ENCODE results near the gene PKD1. TPM values are rescaled to one million over a fixed set of nuclear protein-coding genes. Genes with fewer than 3 reads are reported as not detected.

Gene PKD1
- 212 TPM for polyA plus RNA-seq (2013, experiment 1 of 2; ENCODE audit: insufficient read length)
- polyA plus RNA-seq (2013, experiment 2 of 2; ENCODE audit: insufficient read length), result 199 TPM

DNA sequence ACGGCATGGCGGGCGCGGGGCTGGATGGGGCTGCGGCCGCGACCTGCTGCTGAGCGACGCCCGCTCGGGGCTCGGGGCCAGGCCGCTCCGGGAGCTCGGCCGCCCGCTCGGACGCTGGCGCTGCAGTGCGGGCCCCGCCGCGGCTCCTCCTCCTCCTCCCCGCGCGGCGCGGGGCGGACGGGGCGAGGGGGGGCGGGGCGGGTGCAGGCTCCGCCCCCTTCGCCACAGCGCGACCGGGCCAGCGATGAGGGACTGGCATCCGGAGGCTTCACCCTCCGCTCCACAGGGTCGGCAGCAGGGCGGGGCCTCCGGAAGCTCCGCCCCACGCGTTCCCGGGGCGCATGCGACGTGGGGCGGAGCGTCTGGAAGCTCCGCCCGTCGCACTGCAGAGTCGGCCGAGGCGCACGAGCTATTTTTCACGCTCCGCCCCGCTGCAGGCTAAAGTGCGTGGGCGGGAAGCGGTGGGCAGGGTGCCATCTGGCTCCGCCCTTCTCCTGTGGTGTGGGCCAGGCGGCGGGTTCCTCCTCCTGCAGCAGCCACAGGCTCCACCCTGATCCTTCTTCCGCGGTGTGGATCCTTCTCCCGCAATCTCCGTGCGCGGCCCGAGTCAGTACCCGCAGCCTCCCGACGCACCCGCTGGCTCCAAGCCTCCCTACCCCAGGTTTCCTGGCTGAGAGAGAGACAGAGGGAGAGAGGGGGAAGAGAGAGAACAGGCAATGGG is at the start of gene PKD1:
Gene PKD1, minus strand, starts transcription at position 129 of the 721 bp plus-strand sequence. CDS start 209 bp downstream, outside the sequence.
- peak; percentile 94 for DNase-seq

DNA sequence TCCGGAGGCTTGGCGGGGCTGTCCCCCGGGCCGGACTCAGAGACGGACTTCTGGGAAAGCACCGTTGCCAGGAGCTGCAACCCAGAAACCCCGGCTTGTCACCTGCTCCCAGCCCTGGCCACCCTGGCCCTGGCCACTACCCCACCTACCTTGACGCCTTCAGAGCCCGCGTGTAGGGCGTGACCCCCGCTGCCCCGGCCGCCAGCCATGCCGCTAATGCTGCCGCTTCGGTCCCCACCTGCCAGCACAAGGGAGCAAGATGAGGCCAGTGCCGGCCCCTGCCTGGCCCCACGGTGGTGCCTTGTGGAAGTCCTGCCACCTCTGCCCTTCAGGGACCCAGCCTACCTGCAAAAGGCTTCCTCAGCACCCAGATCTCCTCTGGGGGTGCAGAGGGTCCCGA is 49.3 kb upstream of the PKD1 start:
- no peak for DNase-seq

DNA sequence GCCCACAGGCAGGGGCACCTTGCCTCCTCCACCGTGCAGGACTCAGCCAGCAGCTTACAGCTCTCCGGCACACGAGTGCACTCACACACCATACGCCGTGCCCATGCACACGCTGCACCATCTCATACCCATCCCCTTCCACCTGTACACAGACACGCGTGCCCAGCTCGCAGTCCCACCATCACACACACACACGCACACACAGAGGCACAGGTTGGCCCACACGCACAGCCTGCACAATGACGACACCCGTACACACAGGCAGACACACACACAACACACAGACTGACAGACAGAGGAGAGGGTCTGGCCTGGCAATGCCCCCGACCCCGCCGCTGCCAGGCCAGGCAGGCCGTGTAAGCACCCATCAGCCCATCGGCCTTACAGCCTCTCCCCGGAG is 48.6 kb upstream of the PKD1 start:
- no peak for DNase-seq

DNA sequence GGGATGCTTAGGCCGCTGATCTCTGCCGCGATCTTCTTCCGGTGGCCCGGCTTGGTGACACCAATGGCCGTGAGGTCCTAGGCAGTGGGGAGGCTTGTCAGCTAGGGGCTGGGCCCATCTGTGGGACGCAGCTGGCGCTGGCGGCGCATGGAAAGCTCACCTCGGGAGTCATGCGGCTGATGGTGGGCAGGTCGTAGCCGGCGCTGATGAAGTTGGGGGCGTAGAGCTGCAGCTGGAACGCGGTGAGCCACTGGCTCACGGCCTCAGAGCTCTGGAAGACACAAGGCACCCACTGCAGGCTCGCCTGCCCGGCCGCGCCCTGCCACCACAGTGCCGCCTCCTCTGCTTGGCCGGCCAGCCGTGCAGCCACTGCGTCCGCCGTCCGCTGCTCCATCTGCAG is 48.0 kb upstream of the PKD1 start:
- DNase-seq, result no peak

DNA sequence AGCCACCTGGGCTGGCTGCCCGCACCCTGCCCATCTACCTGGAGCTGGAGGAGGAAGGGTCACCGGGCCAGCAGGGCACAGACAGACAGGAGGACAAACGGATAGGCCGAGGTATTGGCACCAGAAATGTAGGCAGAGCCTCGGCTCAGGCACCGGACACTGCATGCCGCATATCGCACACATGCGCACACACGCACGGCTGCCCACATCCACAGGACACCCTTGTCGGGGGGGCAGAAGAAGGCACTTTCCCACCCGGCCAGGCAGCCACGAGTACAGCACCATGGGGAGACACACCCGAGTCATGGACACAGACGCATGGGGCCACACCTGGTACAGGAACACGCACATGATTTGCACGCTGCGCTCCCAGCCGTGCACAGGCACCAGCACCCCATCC is 46.3 kb upstream of the PKD1 start:
- no peak for DNase-seq

DNA sequence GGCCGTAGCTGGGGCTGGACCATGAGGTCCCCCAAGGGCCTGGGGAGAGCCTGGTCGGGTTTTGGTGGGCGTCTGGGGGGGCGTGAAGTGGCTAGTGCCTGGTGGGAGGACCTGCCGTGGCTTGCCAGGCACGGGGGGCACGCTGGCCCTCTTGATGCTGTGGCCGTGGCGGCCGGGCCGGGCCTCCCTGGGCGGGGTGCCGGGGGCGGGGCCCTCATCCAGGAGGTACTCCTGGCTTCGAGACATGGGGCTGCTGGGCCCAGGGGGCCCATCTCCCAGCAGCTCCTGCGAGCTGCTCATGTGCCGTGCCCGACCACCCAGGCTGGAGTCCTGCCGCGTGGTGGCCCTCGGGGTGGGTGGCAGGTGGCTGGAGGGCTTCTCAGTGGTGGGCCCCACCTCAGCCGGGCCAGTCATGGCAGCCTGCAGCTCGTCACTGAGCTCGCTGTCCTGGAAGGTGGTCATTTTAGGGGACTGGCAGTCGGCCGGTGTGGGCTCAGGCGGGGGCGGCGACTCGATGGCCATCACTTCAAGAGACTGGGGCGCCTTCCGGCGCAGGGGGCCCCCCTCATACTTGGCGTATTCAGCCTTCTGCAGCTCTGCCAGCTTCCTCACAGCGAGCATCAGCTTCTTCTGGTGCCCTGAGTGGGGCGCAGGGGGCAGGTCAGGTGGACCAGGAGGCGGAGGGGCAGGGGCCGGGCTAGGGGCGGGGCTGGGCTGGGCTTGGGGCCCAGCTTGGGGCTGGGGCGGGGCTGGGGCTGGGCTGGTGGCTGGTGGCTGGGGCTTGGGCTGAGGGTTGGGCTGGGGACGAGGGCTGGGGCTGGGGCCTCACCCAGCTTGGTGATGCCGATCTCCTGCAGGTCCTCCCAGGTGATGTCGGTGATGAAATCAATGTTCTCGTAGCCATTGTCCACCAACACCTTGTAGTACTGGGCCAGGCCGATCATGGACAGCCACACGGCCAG is 45.5 kb upstream of the PKD1 start:
- DNase-seq, result no peak

DNA sequence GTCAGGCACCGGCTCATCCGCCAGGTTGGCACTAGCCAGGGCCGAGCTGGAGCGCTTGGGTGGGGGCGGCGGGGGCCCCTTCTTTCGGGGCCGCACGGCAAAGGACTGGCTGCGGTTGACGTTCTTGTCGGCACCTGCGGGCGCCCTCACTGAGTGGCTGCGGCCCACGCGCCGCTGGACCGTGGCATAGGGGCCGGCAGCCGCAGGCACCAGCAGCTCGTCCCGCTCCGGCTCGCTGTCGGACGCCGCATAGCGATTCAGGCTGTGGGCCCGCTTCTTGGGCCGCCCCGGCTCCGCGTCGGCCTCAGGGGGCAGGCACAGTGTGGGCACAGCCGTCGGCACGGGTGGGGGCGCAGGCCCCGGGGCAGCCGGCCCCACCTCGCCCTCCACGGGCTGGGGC is 44.8 kb upstream of the PKD1 start:
- no peak for DNase-seq

DNA sequence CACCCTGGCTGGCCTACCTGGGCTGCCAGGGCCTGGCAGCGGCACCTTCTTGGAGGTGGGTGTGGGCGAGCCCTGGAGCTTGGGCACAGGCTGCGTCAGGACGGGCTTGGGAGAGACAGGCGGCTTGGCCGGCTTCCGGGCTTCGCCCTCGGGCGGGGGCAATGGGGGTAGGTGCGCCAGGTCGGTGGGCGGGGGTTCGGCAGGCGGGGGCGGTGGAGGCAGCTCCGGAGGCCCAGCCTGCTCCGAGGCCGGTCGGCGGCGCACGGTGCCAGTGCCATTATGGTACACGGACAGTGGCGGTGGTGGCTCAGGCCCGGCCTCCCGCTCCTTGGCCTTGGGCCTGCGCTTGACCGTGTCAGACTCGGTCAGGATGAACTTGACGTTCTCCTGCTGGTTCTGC is 43.9 kb upstream of the PKD1 start:
- DNase-seq, result no peak

DNA sequence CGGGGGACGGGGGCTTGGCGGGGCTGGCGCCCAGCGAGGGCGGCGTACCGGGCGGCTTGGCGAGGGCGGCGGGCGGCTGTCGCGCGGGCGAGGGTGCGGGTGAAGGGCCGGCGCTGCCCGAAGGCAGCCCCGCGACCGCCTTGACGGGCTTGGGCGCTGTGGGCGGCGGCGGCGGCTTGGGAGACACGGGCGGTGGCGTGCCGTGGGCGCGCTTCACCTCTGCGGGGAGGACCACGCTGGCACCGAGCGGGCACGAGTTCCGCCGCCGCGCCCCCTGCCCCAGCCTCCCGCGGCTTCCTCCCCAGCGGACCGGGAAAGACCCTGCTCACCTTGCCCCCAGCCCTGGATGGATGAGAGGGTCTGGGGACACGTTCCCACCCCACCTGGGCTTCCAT is 43.4 kb upstream of the PKD1 start:
- no peak for DNase-seq

DNA sequence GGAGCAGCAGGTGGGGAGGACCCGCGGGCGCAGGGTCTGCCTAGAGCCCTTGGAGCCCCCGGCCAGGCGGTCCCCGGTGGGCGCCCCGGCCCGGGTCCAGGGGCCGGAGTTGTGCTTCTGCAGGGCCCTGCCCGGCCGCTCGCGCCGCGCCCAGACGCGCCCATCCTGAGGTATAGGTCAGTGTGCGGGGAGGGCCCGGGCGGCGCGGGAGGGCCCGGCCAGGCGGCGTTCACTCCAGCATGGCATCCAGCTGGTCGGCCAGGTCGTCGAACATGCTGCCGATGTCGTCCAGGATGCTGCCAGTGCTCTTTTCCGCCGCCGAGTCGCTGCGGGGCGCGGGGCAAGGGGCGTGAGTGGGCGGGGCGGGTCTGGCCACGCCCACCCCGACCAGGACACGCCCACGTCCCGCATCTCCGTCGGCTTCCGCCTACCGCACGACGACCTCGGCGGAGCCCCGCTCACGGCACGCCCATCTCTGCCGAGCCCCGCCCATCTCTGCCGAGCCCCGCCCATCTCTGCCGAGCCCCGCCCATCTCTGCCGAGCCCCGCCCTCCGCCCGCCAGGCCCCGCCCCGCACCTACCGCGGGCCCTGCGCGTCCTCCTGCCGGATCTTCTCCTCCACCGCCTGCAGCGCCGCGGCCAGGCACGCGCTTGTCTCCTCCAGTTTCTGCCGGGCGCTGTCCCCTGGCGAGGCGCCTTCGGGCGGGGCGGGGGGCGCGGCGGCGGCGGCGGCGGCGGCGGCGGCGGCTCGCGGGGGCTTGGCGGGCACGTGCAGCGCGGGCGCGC is 42.8 kb upstream of the PKD1 start:
- DNase-seq, result peak; percentile 59

DNA sequence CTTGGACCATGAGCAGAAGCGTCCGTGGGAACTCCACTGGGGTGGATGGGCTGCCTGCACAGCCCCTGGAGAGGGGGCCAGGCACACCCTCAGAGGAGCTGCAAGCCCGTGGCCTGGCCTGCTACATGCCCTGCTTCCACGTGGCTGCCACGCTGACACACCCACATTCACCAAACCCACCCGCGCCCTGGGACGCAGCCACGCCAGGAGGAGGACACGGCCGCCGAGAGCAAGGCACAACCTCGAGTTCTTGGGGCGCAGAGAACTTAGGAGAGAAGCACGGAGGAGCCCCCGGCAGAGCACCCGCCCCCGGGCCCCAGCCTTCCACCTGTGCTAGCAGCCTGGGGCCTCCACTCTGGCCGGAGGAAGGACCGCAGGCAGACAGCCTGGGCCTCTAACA is 41.9 kb upstream of the PKD1 start:
- DNase-seq, result no peak

DNA sequence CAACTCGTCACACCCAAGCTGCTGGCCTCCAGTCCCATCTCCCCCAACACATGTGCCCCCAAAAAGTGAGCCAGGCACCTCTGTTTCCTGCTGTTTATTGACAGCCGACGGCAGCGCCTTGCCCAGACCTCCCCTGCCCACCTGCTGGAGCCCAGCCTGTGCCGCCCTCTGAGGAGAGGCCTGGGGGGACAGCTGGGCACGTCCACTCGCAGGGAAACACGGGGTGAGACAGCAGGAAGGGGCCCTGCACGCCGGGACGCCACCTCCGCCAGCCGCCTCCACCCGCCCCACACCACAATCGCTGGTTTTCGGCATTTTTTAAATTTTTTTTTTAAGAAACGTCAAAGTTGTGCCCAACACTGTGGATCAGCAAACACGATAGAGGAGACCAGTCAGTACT is 41.4 kb upstream of the PKD1 start:
- no peak for DNase-seq

DNA sequence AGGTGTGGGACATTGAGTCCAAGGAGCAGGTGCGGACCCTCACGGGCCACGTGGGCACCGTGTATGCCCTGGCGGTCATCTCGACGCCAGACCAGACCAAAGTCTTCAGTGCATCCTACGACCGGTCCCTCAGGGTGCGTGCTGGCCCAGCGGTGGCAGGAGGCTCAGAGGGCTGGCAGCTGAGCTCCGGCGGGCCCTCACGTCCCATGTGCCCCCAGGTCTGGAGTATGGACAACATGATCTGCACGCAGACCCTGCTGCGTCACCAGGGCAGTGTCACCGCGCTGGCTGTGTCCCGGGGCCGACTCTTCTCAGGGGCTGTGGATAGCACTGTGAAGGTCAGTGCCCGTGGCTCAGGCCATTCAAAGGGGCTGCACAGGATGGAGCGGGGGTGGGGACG is 40.3 kb upstream of the PKD1 start:
- DNase-seq, result no peak

DNA sequence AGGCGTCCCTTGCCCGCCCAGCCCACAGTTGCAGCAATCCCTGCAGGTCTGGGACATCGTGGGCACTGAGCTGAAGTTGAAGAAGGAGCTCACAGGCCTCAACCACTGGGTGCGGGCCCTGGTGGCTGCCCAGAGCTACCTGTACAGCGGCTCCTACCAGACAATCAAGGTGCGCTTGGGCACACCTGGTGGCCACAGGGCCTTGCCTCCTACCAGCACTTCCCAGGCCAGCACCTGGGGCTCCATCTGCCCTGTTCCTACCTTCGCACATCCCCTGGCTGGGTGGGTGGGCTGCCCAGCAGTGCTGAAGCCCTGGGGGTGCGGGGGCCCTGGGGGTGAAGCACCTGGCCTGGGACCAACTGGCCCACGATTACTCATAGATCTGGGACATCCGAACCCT is 39.8 kb upstream of the PKD1 start:
- DNase-seq, result no peak

DNA sequence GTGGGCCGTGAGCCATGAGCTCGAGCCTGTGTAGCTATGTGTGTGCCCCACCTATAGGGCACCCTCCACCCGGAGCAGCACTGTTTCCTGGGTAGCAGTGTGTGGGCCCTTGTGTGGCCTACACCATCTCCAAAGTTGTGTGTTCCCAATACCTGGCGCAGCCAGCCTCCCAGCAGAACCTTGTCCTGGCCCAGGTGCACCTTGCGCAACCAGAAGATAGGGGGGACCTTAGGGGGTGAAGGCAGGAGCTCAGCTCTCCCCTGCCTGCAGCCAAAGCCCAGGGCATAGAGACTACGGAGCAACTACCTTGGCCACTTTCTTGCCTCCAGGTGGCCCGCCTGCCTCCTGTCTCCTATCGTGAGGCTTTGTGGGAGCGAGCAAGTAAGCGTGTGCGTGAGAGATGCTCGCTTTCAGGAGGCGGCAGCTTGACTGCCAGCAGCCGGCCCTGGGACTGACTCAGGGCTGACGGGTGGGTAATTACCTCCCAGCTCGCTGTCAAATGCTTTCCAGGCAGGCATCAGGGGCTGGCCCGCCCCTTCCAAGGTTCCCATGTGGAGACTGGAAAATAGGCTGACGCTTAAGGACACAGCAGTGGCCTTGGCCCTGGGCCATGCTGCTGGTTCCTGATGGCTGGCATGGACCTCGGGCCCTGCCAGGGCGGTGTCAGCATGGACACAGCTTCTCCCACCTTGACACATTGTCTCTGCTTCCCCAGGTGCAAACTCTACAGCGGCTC is 38.9 kb upstream of the PKD1 start:
- no peak for DNase-seq

DNA sequence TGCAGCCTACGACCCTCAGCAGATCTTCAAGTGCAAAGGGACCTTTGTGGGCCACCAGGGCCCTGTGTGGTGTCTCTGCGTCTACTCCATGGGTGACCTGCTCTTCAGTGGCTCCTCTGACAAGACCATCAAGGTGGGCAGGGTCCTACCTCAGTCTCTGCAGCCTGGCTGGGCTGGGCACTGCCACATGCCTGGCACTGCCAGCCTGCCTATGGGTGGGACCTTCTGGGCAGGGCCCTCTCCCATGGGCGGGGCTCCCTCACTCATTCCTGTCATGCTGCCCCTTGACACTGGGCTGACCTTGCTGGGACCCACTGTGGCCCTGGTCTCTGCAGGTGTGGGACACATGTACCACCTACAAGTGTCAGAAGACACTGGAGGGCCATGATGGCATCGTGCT is 38.2 kb upstream of the PKD1 start:
- DNase-seq, result no peak

DNA sequence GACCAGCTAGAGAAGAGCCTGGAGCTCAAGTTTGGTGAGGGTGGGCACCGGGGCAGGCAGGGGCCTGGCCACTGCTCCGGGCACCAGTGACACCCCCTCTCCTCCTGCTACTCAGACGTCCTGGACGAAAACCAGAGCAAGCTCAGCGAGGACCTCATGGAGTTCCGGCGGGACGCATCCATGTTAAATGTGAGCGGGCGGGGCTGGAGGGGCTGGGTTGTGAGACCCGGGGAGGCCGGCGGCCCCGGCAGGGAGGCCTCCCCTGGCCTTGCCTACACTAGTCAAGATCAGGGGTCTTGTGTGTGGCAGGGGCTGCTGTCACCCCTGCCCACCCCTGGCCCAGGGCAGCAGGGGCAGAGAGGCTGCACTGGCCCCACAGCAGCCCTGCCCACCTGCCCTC is 37.7 kb upstream of the PKD1 start:
- no peak for DNase-seq

DNA sequence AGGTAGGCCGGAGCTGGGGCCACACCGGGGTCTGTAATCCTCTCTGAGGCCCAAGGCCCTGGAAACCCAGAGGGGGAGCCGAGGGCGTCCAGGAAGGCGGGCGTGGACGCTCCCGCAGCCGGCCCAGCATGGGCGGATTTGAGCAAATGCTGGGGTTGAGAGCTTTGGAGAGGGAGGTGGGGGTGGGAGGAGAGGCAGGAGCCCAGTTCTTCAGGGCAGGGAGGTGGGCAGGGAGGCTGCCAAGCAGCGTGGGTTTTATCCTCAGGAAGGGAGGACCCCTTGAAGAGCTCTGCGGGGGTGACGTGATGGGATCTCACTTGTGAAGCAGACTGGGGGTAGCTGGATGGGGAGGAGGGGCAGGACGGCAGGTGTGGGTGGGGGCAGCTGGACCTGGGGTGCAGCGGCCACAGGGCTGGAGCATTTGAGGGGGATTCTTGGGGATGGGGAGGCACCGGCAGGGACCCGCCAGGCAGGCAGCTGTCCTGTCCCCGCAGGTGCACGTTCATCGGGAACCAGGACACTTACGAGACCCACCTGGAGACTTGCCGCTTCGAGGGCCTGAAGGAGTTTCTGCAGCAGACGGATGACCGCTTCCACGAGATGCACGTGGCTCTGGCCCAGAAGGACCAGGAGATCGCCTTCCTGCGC is 37.1 kb upstream of the PKD1 start:
- no peak for DNase-seq

DNA sequence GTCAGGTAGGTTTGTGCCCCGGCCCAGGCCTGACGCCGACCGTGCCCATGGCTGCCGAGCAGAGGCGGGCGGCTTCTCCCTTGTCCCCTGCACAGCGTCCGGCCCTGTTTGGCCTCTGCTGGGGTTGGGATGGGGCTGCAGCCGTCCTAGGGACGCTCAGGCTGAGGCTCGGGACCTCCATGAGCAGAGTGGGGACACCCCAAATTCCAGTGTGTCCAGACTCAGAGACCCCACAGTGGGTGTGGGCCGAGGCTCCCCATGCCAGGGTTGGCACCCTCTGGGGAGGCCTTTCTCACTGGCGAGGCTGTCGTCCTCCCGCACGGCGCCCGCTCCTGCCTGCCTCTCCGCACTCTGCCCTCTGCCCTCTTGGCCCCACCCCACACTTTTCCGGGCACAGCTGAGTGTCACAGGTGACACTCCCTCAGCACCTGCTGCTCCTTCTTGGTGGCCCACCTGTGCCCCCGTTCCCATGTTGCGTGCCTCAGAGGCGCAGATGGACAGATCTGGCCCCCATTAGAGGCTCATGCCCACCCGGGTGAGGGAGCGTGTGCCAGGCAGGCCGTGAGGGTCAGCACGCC is 36.0 kb upstream of the PKD1 start:
- DNase-seq, result no peak

DNA sequence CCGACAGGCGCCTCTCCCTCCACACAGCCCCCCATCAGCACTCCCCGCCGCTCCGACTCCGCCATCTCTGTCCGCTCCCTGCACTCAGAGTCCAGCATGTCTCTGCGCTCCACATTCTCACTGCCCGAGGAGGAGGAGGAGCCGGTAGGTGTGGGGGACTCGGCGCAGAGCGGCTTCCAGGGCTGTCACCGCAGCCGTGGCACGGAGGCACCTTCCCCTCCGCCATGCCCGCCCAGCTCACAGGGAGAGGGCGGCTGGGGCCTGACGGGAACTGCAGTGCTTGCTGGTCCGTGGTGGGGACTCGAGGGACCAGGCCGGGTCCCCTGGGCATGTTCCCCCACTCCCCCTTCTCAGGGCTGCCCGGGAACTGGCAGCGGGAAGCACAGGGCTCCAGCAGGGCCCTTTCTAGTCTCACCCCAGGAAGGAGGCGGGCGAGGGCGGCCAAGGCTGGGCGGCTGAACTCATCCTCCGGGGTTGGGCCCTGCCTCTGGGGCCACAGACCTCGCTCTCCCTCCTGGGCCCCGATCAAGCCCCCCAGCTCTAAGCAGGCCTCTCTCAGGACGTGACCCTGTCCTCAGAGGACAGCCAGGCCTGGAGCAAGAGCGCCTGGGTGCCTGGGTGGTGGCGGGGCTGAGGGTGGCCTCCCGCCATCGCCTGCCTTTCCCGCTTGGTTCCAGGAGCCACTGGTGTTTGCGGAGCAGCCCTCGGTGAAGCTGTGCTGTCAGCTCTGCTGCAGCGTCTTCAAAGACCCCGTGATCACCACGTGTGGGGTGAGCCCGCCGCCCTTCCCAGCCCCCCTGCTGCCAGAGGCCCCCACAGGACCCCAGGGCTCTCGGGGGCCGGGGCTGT is 35.1 kb upstream of the PKD1 start:
- DNase-seq, result no peak
